ENCODE results near the gene TENM3.

The TENM3 gene

DNA sequence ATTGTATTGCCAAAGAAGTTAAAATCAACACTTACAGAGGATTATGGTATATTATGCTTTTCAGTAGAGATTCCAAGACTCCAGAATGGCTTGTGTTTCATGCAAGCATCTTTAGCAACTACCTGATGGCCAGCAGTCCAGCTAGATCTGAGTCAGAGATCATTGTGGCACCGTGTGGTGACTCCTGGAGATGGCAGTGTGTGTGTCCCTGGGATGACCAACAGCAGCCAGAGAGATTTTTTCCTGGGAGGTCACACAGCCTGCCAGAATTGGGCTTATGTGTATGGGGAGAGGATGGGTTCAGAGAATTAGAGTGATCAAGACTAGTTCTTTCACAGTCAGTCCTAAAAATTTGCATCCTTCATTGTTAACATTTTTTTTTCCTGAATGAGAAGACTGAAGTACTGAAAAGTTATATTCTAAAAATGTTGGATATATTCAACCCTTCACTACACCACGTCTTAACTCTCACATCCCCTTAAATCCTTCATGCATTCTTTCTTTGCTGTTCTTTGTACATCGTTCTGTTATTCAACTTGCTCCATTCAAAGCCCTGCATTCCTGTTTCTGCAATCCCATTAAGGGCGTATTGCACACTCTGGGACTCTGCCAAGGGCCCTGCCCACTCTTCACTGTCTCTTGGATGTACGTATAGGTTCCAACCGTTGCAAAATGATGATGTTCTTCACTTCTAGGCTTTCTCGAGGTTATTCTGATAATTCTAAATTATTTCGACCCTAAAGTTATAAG, 12.4 kb downstream of the TENM3 start:
- Histone ChIP-seq H3K9me3 (ENCODE audit: control insufficient read depth in 2 of 2, low read length in 2 of 2) (peaks cover 0 to 3% of the 10 kb centered on the region in 2 donors), H3K27ac (ENCODE audit: low read length) (no peak overlapping the region), H3K9ac (ENCODE audit: low read length in 2 of 2) (no peak overlapping the region), H3K36me3 (ENCODE audit: control insufficient read depth in 2 of 2, insufficient read depth in 2 of 2, low read length in 2 of 2) (no peaks in the 10 kb centered on the region), H3K4me1 (ENCODE audit: control insufficient read depth, insufficient read depth, low read length) (no peaks in the 10 kb centered on the region), H3K4me3 (ENCODE audit: low read length in 2 of 2) (no peak overlapping the region), H3K27me3 (ENCODE audit: control insufficient read depth in 1 of 2, insufficient read depth in 2 of 2, low read length in 2 of 2) (no peaks in the 10 kb centered on the region)

DNA sequence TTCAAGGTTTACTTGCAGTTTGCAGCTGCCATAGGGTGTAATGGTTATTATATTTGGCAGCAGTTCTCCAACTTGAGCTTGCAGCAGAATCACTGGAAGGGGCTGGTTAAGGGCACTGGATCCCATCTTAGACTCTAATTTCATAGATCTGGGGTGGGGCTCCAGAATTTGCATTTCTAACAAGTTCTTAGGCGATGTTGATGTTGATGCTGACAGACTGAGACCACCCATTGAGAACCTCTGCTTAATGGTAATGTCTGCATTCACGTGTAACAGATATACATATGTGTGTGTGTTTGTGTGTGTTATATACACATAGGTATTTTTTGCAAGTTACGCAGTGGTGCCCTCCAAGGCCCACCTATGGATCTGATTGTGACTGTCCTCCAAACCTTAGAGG, 13.8 kb downstream of the TENM3 start:
- no peak overlapping the region for H3K9ac ChIP-seq (ENCODE audit: low read length in 2 of 2)
- H3K9me3 ChIP-seq (ENCODE audit: control insufficient read depth in 2 of 2, low read length in 2 of 2): peaks cover 0 to 3% of the 10 kb centered on the region in 2 donors
- no peaks in the 10 kb centered on the region for H3K36me3 ChIP-seq (ENCODE audit: control insufficient read depth in 2 of 2, insufficient read depth in 2 of 2, low read length in 2 of 2)
- no peaks in the 10 kb centered on the region for H3K4me1 ChIP-seq (ENCODE audit: control insufficient read depth, insufficient read depth, low read length)
- no peak overlapping the region for H3K27ac ChIP-seq (ENCODE audit: low read length)
- H3K27me3 ChIP-seq (ENCODE audit: control insufficient read depth in 1 of 2, insufficient read depth in 2 of 2, low read length in 2 of 2): no peaks in the 10 kb centered on the region
- no peak overlapping the region for H3K4me3 ChIP-seq (ENCODE audit: low read length in 2 of 2)

DNA sequence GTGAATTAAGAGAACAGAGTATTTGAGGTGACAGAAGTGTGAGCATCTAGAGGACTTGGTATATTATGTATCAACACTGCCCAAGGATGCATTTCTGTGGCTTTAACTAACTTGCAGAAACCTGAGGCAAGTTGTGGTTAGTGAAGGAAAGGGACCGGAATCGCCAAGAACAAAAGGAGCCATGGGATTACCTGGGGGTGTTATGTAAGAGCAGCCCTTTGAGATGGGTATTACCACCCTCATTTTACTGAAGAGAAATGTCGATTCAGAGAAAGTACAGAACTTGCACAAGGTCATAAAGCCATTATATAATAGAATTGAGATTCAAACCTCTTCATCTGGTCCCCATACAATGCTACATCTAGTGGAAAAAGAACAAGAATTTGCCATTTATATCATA, 14.3 kb downstream of the TENM3 start:
- H3K9me3 ChIP-seq (ENCODE audit: control insufficient read depth in 2 of 2, low read length in 2 of 2): peaks cover 0 to 3% of the 10 kb centered on the region in 2 donors
- H3K4me3 ChIP-seq (ENCODE audit: low read length in 2 of 2): no peak overlapping the region
- no peaks in the 10 kb centered on the region for H3K36me3 ChIP-seq (ENCODE audit: control insufficient read depth in 2 of 2, insufficient read depth in 2 of 2, low read length in 2 of 2)
- H3K27me3 ChIP-seq (ENCODE audit: control insufficient read depth in 1 of 2, insufficient read depth in 2 of 2, low read length in 2 of 2): no peaks in the 10 kb centered on the region
- no peaks in the 10 kb centered on the region for H3K4me1 ChIP-seq (ENCODE audit: control insufficient read depth, insufficient read depth, low read length)
- no peak overlapping the region for H3K9ac ChIP-seq (ENCODE audit: low read length in 2 of 2)
- H3K27ac ChIP-seq (ENCODE audit: low read length): no peak overlapping the region

DNA sequence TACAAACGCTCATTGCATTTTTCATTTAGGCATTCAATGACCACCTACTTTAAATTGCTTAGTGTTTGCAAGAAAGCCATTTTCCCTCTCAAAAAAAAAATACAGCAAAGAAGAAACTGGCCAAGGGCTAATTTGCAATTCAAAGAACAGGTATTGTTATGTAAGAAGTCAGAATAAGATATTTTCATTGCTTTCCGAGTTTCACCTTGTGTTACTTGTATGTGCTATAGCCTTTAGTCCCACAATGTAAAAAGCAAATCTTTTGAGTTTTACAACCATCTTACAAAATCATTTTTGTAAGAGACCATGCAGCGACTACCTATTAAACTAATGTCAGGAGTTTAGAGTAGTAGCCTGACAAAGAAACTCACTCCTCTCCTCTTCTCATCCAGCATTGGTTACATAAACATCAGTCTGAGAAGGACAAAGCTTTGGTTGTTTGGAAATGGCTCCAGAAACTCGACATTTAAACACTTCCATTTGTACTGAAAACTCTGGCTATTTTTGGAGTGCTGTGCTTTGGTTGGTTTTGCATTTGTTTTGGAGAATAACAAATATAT, 15.3 kb downstream of the TENM3 start:
- H3K9ac ChIP-seq (ENCODE audit: low read length in 2 of 2): no peak overlapping the region
- H3K4me1 ChIP-seq (ENCODE audit: control insufficient read depth, insufficient read depth, low read length): peaks cover 2% of the 10 kb centered on the region
- H3K36me3 ChIP-seq (ENCODE audit: control insufficient read depth in 2 of 2, insufficient read depth in 2 of 2, low read length in 2 of 2): no peaks in the 10 kb centered on the region
- H3K4me3 ChIP-seq (ENCODE audit: low read length in 2 of 2): no peak overlapping the region
- no peaks in the 10 kb centered on the region for H3K27me3 ChIP-seq (ENCODE audit: control insufficient read depth in 1 of 2, insufficient read depth in 2 of 2, low read length in 2 of 2)
- no peak overlapping the region for H3K27ac ChIP-seq (ENCODE audit: low read length)
- peaks cover 0 to 3% of the 10 kb centered on the region in 2 donors for H3K9me3 ChIP-seq (ENCODE audit: control insufficient read depth in 2 of 2, low read length in 2 of 2)

DNA sequence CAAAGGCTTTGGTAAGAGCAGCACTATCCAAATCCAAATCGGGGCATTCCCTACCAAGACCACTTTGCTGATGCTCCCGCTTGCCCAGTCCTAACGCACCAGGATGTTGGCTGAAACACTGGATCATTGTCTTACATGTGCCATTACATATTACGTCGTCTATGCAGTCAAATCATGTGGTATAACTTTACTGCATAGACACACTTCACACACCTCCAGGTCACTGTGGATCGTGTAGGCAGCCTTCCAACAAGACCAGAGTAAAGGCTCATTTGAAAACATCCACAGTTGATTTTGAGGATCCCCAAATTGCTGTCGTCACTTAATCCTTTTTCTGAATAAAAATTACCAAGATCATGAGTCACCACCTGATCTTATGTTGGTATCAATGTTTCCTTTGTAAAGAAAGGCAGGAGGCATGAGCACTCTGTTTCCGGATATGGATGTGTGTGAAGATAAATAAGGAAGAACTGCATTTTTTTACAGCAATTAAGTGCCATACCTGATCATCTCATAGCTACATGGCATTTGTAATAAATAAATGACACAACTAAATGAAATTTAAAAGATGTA, 18.5 kb downstream of the TENM3 start:
- Histone ChIP-seq H3K4me1 (ENCODE audit: control insufficient read depth, insufficient read depth, low read length) (peaks cover 6% of the 10 kb centered on the region), H3K9me3 (ENCODE audit: control insufficient read depth in 2 of 2, low read length in 2 of 2) (peaks cover 0 to 3% of the 10 kb centered on the region in 2 donors), H3K4me3 (ENCODE audit: low read length in 2 of 2) (no peak overlapping the region), H3K27ac (ENCODE audit: low read length) (no peak overlapping the region), H3K9ac (ENCODE audit: low read length in 2 of 2) (no peak overlapping the region), H3K27me3 (ENCODE audit: control insufficient read depth in 1 of 2, insufficient read depth in 2 of 2, low read length in 2 of 2) (no peaks in the 10 kb centered on the region), H3K36me3 (ENCODE audit: control insufficient read depth in 2 of 2, insufficient read depth in 2 of 2, low read length in 2 of 2) (no peaks in the 10 kb centered on the region)

DNA sequence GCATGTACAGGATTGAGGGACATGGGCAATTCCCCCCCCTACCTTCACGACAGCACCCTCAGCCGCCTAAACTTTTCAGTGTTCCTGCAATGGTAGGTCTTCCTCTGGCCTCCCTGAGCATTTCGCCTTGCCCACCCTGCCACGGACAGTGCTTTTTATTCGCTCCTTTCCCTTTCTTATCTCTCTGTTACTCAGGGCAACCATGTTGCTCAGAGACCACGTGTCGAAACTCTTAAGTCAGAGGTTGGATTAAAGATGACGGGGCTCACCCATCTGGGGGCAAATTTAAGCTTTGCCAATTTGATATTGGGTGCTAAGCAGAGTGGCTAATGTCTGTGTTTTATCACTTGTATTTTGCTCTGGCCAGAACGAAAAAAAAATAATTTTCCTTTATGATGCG, 20.4 kb downstream of the TENM3 start:
- H3K9ac ChIP-seq (ENCODE audit: low read length in 2 of 2): no peak overlapping the region

DNA sequence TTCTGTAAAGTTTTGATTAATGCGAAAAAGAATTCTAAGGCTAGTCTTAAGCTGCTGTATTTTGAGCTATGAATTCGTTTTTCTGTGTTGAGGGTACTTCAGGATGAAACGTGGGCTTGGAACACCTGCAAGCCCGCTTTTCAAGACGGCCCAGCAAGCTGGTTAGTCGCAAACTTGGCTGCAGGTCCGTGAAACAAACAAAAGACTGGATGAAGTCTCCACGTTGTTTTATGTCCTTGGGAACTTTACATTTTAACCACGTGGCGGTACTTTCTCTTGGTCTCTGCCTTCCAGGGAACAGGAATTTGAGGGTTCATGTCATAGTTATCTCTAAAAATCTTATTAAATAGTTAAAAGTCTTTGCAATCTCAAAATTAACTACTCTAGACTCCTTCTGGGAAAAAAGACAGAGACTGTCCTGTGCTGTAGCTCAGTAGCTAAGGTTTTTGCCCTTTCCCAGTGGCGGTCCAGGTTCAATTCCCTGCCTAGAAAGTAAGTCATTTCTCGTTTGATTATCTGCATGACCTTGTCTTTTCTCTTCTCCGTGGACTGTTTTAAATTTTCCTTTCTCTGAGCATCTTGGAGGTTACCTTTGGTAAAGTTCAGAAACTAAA, 21.0 kb downstream of the TENM3 start:
- no peaks in the 10 kb centered on the region for H3K27me3 ChIP-seq (ENCODE audit: control insufficient read depth in 1 of 2, insufficient read depth in 2 of 2, low read length in 2 of 2)
- H3K4me3 ChIP-seq (ENCODE audit: low read length in 2 of 2): peak overlapping the region; percentile 7 to 59
- peaks cover 6% of the 10 kb centered on the region for H3K4me1 ChIP-seq (ENCODE audit: control insufficient read depth, insufficient read depth, low read length)
- no peak overlapping the region for H3K27ac ChIP-seq (ENCODE audit: low read length)
- no peaks in the 10 kb centered on the region for H3K36me3 ChIP-seq (ENCODE audit: control insufficient read depth in 2 of 2, insufficient read depth in 2 of 2, low read length in 2 of 2)
- no peak overlapping the region for H3K9ac ChIP-seq (ENCODE audit: low read length in 2 of 2)
- H3K9me3 ChIP-seq (ENCODE audit: control insufficient read depth in 2 of 2, low read length in 2 of 2): no peaks in the 10 kb centered on the region

More for the DNA sequence above, 20.4 kb downstream of the TENM3 start:
- Histone ChIP-seq H3K4me1 (ENCODE audit: control insufficient read depth, insufficient read depth, low read length) (peaks cover 6% of the 10 kb centered on the region), H3K4me3 (ENCODE audit: low read length in 2 of 2) (peak overlapping the region; percentile 25 to 59), H3K36me3 (ENCODE audit: control insufficient read depth in 2 of 2, insufficient read depth in 2 of 2, low read length in 2 of 2) (no peaks in the 10 kb centered on the region), H3K9me3 (ENCODE audit: control insufficient read depth in 2 of 2, low read length in 2 of 2) (no peaks in the 10 kb centered on the region), H3K27me3 (ENCODE audit: control insufficient read depth in 1 of 2, insufficient read depth in 2 of 2, low read length in 2 of 2) (no peaks in the 10 kb centered on the region), H3K27ac (ENCODE audit: low read length) (no peak overlapping the region)

DNA sequence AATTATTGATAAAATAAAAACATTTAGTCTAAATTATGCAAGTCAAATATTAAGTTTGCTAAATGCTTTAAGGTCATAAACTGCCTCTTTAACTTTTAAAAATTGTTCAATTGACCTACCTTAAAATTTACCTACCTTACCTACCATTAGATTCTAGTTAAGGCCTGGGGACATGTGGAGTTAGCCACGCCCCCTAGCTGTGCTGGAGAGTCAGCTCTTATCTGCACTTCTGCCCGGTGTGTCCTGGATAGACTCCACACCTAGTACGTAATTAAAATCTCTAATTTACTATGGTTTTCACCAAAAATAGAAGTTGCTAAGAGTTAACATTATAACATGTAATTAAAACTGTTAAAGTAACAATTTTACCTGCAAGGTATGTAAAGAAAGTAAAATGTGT, 22.7 kb downstream of the TENM3 start:
- Histone ChIP-seq H3K9me3 (ENCODE audit: control insufficient read depth in 2 of 2, low read length in 2 of 2) (no peaks in the 10 kb centered on the region), H3K4me1 (ENCODE audit: control insufficient read depth, insufficient read depth, low read length) (peaks cover 6% of the 10 kb centered on the region), H3K27ac (ENCODE audit: low read length) (no peak overlapping the region), H3K9ac (ENCODE audit: low read length in 2 of 2) (no peak overlapping the region), H3K4me3 (ENCODE audit: low read length in 2 of 2) (no peak overlapping the region), H3K27me3 (ENCODE audit: control insufficient read depth in 1 of 2, insufficient read depth in 2 of 2, low read length in 2 of 2) (no peaks in the 10 kb centered on the region), H3K36me3 (ENCODE audit: control insufficient read depth in 2 of 2, insufficient read depth in 2 of 2, low read length in 2 of 2) (no peaks in the 10 kb centered on the region)

DNA sequence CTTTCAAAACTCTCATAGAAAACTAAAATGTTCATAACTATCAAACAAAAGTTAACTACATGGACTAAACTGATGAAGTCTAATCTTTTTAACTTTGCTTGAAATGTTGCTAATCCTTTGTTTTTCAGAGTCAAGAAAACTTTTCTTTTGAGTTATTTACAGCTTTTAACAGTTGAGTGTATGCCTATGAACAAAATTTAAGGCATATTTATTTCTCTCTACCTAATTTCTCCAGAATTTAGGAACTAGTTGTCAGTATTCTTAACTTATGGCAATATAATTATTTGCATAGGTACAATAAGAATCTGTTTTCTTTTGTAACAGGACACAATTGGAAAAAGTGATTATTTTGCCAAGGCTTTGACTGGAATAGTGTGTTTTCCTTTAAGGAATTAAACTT, 23.8 kb downstream of the TENM3 start:
- no peaks in the 10 kb centered on the region for H3K27me3 ChIP-seq (ENCODE audit: control insufficient read depth in 1 of 2, insufficient read depth in 2 of 2, low read length in 2 of 2)
- H3K27ac ChIP-seq (ENCODE audit: low read length): no peak overlapping the region
- no peaks in the 10 kb centered on the region for H3K9me3 ChIP-seq (ENCODE audit: control insufficient read depth in 2 of 2, low read length in 2 of 2)
- peaks cover 6% of the 10 kb centered on the region for H3K4me1 ChIP-seq (ENCODE audit: control insufficient read depth, insufficient read depth, low read length)
- H3K4me3 ChIP-seq (ENCODE audit: low read length in 2 of 2): no peak overlapping the region
- H3K9ac ChIP-seq (ENCODE audit: low read length in 2 of 2): no peak overlapping the region
- H3K36me3 ChIP-seq (ENCODE audit: control insufficient read depth in 2 of 2, insufficient read depth in 2 of 2, low read length in 2 of 2): no peaks in the 10 kb centered on the region

DNA sequence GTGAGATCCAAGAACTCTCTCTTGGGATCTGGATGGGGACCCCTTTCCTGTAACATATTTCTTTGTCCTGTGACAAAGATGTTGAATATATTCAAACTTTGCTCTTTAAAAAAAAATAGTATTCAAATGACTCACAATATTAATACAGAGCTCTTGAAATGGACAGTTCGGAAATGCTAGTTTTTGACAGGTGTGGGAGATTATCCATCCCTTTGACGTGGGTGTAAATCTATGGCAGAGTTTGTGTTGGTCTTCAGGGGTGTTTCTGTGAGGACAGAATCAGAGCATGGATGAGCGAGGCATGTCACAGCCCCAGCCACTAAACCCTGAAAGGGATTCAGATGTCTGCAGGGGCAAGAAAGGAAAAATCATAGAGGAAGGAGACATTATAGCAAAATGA, 25.8 kb downstream of the TENM3 start:
- Histone ChIP-seq H3K27me3 (ENCODE audit: control insufficient read depth in 1 of 2, insufficient read depth in 2 of 2, low read length in 2 of 2) (no peaks in the 10 kb centered on the region), H3K4me3 (ENCODE audit: low read length in 2 of 2) (no peak overlapping the region), H3K27ac (ENCODE audit: low read length) (no peak overlapping the region), H3K9me3 (ENCODE audit: control insufficient read depth in 2 of 2, low read length in 2 of 2) (no peaks in the 10 kb centered on the region), H3K9ac (ENCODE audit: low read length in 2 of 2) (no peak overlapping the region), H3K4me1 (ENCODE audit: control insufficient read depth, insufficient read depth, low read length) (peaks cover 2% of the 10 kb centered on the region), H3K36me3 (ENCODE audit: control insufficient read depth in 2 of 2, insufficient read depth in 2 of 2, low read length in 2 of 2) (no peaks in the 10 kb centered on the region)

DNA sequence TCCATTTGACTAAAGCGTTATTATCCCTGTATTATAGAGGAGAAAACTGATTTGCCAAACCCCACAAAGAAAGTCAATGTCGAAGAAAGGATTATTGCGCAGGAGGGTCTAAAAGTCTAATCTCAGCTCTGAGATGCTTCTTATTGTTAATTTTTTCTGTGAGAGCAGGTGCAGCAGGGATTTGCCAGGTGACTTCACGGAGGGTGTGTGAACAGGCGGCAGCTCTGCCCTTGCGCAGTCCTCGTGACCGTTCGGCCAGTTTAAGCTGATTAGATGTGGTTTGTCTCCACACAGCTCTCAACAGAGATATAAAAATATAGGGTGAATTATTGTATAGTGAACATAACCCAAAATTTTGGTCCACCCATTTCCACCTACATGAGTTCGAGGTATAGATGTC, 28.5 kb downstream of the TENM3 start:
- no peaks in the 10 kb centered on the region for H3K36me3 ChIP-seq (ENCODE audit: control insufficient read depth in 2 of 2, insufficient read depth in 2 of 2, low read length in 2 of 2)
- H3K27ac ChIP-seq (ENCODE audit: low read length): no peak overlapping the region
- no peak overlapping the region for H3K4me3 ChIP-seq (ENCODE audit: low read length in 2 of 2)
- no peaks in the 10 kb centered on the region for H3K4me1 ChIP-seq (ENCODE audit: control insufficient read depth, insufficient read depth, low read length)
- no peaks in the 10 kb centered on the region for H3K27me3 ChIP-seq (ENCODE audit: control insufficient read depth in 1 of 2, insufficient read depth in 2 of 2, low read length in 2 of 2)
- no peak overlapping the region for H3K9ac ChIP-seq (ENCODE audit: low read length in 2 of 2)
- no peaks in the 10 kb centered on the region for H3K9me3 ChIP-seq (ENCODE audit: control insufficient read depth in 2 of 2, low read length in 2 of 2)
